HG02970 (cell line): ENCODE measurements around the gene HMOX1.
"Not testable (repeated sequence)": the region's sequence is repeated elsewhere in the genome, so short reads cannot be mapped to it uniquely, and the experiment has no call there.

Experiments used
- ATAC-seq: cut with Tn5 transposase; IDR thresholded peaks from one replicate; pipeline ENCODE4 v1.9.1; 2021; ENCODE audit warnings: mild to moderate bottlenecking, moderate library complexity, moderate number of reproducible peaks; ENCODE audit not compliant: unreplicated experiment, low FRiP score

Gene HMOX1

GRCh38 chr22:35378621-35379020 lies 2.3 kb upstream of the HMOX1 start:
- ATAC-seq: no peak

DNA sequence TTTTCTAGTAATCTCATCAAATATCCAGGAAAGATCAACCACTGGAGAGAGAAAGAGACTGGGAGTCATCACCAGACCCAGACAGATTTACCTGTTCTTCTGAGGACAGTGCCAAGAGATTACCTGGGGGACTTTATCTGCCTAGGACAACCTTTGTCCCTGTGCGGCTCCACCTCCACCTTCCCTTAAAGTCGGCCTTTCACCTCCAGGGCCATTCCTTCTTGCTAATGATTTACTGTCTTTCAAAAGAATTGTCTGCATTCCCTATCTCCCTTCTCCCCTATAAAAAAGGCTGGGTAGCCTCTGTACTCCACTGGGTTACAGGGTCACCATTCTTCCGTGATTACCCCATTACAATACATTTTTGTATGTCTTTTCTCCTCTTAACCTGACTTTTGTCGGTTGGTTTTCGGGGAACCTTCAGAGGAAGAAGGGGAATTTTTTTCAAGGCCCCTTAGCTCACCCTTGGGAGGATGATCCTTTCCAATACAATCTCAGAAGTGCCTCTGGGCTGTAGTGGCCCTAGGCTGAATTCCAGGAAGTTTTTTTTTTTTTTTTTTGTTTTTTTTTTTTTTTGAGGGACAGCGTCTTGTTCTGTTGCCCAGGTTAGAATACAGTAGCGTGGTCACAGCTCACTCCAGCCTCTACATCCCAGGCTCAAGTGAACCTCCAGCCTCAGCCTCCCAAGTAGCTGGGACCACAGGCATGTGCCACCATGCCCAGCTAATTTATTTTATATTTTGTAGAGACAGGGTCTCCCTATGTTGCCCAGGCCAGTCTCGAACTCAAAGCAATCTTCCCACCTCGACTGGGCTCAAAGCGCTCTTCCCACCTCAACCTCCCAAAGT lies 1.5 kb upstream of the HMOX1 start:
- ATAC-seq: no peak

DNA sequence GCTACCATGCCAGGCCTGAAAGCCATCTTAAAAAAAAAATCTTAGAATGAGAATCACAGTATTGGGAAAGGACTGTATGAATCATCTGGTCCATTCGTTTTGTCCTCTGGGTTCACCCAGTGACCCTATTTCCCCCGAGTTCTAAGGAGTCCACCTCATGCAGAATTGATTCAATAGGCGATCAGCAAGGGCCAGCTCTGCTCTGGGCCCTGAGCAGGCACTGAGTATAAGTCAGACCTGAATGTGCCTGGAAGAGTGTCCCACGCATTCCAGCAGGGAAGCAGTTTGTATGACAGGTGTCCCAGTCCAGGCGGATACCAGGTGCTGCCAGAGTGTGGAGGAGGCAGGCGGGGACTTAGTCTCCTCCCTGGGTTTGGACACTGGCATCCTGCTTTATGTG lies 883 bp upstream of the HMOX1 start:
- ATAC-seq: no peak

DNA sequence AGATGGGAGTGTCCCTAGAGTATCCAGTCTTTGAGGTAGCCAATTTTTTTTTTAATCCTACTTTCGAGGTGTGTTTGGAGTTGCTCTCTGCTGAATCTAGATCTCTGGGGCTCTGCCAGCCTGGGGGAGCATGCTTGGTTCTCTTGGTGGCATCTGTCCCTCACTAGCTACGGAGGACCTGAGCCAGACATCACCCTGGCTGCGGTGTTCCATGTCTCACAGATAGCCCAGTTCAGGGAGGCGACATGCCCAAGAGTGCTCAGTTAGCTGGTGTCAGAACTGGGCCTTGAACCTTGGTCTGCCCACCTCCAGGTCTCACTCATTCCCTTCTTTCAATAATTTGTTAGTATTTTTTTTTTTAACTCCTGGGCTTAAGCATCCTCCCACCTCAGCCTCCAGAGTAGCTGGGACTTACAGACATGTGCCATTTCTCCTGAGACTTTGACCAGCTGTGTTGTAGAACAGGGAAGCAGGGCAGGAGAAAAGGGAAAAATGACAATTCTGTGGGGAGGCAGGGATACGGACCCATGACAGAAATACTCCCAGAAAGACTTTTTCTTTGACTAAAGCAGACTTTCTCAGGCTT lies 621 bp downstream of the HMOX1 start:
- ATAC-seq: no peak

DNA sequence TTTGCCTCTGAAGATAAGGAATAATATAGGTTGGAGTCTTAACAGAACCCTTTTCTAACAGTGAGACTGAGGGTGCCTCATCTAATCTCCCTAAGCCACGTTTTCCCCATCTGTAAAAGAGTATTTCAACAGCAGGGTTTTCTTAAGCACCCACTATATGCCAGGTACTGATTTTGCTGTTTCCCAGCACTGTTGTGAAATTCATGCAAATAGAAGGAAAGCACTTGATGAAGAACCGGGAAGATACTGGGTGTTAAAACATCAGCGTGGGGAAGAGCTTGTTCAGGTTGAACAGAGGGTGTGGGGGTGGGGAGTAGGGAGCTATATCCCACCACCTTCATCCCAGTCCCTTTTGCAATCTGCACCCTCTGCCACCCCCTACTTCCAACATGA lies 2.8 kb downstream of the HMOX1 start:
- ATAC-seq: no peak

GRCh38 chr22:35384527-35384926 lies 3.6 kb downstream of the HMOX1 start:
- no peak for ATAC-seq

DNA sequence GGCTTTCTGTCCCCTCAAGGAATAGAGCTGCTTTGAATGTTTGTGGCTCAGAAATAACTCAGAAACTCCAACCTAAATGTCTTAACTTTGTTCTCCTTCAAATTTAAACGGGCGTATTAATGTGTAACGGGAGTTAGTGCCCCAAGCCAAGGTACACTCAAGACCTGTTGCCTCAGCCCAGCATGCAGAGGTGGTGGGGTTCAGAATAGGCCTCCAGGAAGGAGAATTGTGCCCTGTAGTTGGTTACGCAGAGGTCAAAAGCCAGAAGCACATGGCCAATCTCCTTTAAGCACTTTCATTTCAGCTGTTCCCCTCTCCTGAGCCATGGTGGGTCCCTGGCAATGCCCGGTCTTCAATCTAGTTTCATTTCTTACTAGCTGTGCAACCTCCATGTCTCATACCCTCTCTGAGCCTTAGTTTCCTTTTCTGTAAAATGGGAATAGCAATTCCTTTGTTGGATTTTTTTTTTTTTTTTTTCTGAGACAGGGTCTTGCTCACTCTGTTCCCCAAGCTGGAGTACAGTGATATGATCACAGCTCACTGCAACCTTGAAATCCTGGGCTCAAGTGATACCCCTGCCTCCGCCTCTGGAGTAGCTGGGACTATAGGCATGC lies 4.2 kb downstream of the HMOX1 start:
- no peak for ATAC-seq

DNA sequence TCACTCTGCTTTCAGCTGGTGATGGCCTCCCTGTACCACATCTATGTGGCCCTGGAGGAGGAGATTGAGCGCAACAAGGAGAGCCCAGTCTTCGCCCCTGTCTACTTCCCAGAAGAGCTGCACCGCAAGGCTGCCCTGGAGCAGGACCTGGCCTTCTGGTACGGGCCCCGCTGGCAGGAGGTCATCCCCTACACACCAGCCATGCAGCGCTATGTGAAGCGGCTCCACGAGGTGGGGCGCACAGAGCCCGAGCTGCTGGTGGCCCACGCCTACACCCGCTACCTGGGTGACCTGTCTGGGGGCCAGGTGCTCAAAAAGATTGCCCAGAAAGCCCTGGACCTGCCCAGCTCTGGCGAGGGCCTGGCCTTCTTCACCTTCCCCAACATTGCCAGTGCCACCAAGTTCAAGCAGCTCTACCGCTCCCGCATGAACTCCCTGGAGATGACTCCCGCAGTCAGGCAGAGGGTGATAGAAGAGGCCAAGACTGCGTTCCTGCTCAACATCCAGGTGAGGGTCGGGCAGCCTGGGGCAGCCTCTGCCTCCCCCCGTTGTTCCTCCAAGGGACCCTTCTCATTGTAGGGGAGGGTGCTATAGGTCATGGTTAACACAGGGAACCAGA lies 5.9 kb downstream of the HMOX1 start:
- ATAC-seq: no peak

DNA sequence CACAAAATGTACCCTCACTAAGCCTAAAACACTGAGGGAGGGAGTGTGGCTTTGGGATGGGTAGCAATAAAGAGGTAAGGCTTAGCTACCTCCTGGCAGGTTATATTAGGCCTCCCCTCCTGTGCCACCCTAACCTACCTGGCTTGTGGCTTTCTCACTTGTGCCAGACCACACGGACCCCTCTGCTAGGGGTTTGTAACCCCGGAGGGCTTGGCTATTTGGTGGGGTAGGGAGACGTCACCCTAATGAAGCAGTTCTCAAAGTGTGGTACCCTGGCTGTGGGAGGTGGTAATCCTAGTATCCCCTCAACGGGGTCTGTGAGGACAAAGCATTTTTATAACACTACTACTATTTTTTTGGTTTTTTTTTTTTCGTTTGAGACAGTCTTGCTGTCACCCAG lies 10.0 kb downstream of the HMOX1 start:
- no peak for ATAC-seq

GRCh38 chr22:35392357-35392756 lies 11.5 kb downstream of the HMOX1 start:
- ATAC-seq: no peak

GRCh38 chr22:35393116-35394010 lies 12.5 kb downstream of the HMOX1 start:
- no peak for ATAC-seq

DNA sequence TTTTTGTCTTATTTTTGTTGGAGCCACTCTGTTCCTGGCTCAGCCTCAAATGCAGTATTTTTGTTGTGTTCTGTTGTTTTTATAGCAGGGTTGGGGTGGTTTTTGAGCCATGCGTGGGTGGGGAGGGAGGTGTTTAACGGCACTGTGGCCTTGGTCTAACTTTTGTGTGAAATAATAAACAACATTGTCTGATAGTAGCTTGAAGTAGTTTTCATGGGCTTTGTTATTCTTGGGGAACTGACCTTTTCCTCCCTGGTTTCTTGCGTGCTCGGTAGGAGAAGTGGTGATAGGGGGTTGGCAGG lies 13.1 kb downstream of the HMOX1 start:
- no peak for ATAC-seq

- ATAC-seq: no peak
Measured at GRCh38 chr22:35394810-35395563, 14.1 kb downstream of the HMOX1 start.

DNA sequence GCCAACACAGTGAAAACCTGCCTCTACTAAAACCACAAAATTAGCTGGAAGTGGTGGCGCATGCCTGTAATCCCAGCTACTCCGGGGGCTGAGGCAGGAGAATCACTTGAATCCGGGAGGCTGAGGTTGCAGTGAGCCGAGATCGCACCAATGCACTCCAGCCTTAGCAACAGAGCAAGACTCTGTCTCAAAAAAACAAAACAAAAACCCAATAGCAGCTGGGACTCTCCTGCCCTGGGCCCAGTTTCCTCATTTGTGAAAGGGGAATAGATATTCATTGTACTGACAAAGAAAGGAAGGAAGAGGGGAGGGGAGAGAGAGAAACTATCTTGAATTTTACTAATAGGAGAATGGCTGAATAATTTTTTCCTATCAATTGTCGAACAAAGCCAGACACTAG lies 15.7 kb downstream of the HMOX1 start:
- not testable (repeated sequence) for ATAC-seq

DNA sequence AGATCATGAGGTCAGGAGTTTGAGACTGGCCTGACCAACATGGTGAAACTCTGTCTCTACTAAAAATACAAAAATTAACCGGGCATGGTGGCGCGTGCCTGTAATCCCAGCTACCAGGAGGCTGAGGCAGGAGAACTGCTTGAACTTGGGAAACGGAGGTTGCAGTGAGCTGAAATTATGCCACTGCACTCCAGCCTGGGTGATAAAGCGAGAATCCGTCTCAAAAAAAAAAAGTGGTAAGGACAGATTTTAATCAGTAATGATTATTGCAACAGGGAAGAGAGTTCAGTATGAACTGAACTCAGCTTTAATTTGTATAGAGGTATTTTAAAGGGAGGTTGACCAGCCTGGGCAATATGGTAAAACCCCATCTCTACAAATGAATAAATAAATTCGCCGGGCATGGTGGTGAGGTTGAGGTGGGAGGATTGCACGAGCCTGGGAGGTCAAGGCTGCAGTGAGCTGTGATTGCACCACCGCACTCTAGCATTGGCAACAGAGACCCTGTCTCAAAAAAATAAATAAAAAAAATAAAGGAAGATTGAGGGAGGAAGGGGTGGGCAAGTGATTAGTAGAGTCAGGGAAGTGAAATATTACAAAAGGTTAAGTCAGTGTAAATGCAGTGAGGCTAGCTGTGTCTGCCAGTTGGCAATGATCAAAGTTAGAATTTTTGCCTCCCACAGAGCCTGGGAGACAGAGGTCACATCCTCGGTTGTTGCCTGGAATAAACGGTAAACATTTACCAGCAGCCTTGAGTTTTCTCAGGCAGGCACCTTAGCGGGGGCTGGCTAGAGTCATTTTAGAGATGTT lies 16.4 kb downstream of the HMOX1 start:
- ATAC-seq: no peak

DNA sequence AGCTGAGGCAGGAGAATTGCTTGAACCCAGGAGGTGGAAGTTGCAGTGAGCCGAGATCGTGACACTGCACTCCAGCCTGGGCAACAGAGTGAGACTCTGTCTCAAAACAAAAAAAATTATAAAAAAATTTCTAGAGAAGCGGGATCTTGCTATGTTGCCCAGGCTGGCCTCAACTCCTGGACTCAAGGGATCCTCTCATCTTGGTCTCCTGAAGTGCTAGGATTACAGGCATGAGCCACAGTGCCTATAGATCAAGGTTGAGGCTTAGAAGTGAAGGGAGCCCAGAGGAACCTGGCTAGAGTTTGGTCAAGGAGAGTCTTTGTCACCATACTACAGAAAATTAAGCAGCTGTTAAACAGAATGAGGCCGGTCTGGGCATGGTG lies 17.7 kb downstream of the HMOX1 start:
- no peak for ATAC-seq

- ATAC-seq: no peak
Measured at GRCh38 chr22:35399114-35399677, 18.3 kb downstream of the HMOX1 start.

DNA sequence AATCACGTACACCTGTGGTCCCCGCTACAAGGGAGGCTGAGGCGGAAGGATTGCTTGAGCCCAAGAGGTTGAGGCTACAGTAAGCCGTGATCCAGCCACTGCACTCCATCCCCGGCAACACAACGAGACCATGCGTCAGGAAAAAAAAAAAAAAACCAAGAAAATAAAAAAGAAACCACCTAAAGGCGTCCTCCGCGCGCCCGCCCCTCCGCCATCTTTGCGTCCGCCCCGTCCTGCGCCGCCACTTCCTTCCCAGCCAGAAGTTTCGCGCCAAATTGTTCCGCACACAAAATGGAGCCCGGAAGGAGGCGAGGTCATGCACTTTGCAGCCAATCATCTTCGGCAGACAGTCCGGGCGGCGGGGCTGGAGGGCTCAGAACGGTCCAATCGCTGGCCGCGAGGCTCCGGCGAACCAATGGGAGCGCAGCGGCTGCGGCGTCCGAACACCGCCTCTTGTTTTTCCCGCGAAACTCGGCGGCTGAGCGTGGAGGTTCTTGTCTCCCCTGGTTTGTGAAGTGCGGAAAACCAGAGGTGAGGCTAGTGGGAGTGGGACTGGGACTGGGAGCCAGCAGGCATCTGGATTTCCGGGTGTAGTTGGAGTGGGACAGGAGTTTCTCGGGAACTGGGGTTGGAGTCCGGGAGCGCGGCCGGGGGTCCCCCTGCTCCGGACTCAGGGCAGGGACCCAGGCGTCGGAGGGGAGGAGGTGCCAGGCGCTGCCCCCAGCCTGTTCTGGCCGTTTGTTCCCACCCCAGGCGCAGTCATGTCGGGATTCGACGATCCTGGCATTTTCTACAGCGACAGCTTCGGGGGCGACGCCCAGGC lies 19.0 kb downstream of the HMOX1 start, which contains the start of gene MCM5:
Gene MCM5, plus strand, starts transcription at position 463 of the 823 bp plus-strand sequence. Its CDS starts 299 bp downstream, at position 762.
- peak; percentile 86 for ATAC-seq
